Suprapubic skin (tissue), 4 donors: Measurements from ENCODE around the gene TMEM236. TPM values are rescaled to one million over a fixed set of nuclear protein-coding genes. Genes with fewer than 3 reads are reported as not detected.
A peak's percentile ranks its signal among the peaks of the same experiment; 100 is the strongest.

Experiments
- DNase-seq, 2 donors: peaks; one replicate each; pipeline ENCODE4 v3.0.0-alpha.2; 2019; ENCODE audit warnings: low spot score in 2 of 2
- H3K27ac ChIP-seq: fragments of 200-600 bp; sonication (generic); one replicate; pipeline ENCODE4 v1.5.1; 2019
- H3K27me3 ChIP-seq: fragments of 200-600 bp; sonication (generic); one replicate; pipeline ENCODE4 v1.5.1; 2019
- H3K36me3 ChIP-seq: fragments of 200-600 bp; sonication (generic); one replicate; pipeline ENCODE4 v1.5.1; 2019
- H3K4me1 ChIP-seq: fragments of 200-600 bp; sonication (generic); one replicate; pipeline ENCODE4 v1.5.1; 2019
- H3K4me3 ChIP-seq: fragments of 200-600 bp; sonication (generic); one replicate; pipeline ENCODE4 v1.5.1; 2019; ENCODE audit warnings: mild to moderate bottlenecking
- H3K9me3 ChIP-seq: fragments of 200-600 bp; sonication (generic); one replicate; pipeline ENCODE4 v1.5.1; 2019
- EP300 ChIP-seq: sonication (generic); formaldehyde crosslinking; IDR thresholded peaks from one replicate; pipeline ENCODE4 v1.6.1; 2017; ENCODE audit warnings: antibody characterized with exemption
- POLR2A ChIP-seq, 2 donors: fragments of 450-650 bp; IDR thresholded peaks; one replicate each; pipeline ENCODE4 v1.6.1; 2017; ENCODE audit warnings: antibody characterized with exemption in 2 of 2, mild to moderate bottlenecking in 2 of 2, moderate library complexity in 2 of 2
- POLR2AphosphoS5 ChIP-seq, 3 donors: sonication (generic); formaldehyde crosslinking; IDR thresholded peaks; one replicate each; pipeline ENCODE4 v1.6.1; 2017; ENCODE audit warnings: antibody characterized with exemption in 3 of 3
- WGBS: methylation state at CpG from one replicate; pipeline ENCODE4 v1.1.5; 2018; 5-methylcytosine and 5-hydroxymethylcytosine counted together
- total RNA-seq, 4 donors: library from RNA; depleted of rRNA; stranded (reverse); fragments of >200 nt; gene quantifications; one replicate each; pipeline ENCODE4 v1.1.0, GENCODE V29; 2016
- TF ChIP-seq, protein P1 (sequence below), 2 donors: fragments of 200-600 bp in 1 of 2; fragments of 450-650 bp in 1 of 2; sonication (generic) in 1 of 2; IDR thresholded peaks; one replicate each; pipeline ENCODE4 v1.5.1; 2016 to 2019; ENCODE audit warnings: antibody characterized with exemption in 2 of 2, mild to moderate bottlenecking in 1 of 2, moderate library complexity in 1 of 2

TMEM236 gene
- total RNA-seq, 4 donors from 2014 or later = 0.11 to 0.39 (median 0.13) TPM; not detected in 1

DNA sequence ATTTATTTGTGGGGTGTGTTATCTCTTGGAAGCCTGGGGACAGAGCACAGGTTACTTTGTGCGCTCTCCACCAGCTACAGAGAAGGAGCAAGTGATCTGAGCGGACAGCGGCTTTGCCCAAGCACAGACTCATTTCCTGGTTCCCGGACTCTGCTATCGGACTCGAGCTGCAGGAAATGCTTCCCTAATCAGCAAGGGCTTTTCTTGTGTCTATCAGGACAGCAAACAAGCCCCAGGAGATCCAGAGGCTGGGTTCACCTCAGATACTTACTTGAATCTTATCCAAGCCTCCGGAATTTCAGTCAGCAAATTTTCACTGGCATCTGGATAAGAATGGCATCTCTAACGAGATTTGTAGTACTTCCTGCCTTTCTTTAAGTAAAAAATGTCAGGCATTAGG lies 84.9 kb downstream of the TMEM236 start:
- no peak for DNase-seq
- 22% methylated on average over 8 of the region's 8 CpGs for WGBS
- H3K9me3 ChIP-seq = no peaks in the 10 kb centered on the region
- H3K4me3 ChIP-seq = peak overlapping the region; percentile 15
- H3K36me3 ChIP-seq = no peaks in the 10 kb centered on the region
- TF ChIP-seq POLR2AphosphoS5 (IDR thresholded peaks at IDR 0.05) = no peak
- no peak for TF ChIP-seq EP300
- no peak for TF ChIP-seq POLR2A (IDR thresholded peaks at IDR 0.05)
- TF ChIP-seq, protein P1, sequence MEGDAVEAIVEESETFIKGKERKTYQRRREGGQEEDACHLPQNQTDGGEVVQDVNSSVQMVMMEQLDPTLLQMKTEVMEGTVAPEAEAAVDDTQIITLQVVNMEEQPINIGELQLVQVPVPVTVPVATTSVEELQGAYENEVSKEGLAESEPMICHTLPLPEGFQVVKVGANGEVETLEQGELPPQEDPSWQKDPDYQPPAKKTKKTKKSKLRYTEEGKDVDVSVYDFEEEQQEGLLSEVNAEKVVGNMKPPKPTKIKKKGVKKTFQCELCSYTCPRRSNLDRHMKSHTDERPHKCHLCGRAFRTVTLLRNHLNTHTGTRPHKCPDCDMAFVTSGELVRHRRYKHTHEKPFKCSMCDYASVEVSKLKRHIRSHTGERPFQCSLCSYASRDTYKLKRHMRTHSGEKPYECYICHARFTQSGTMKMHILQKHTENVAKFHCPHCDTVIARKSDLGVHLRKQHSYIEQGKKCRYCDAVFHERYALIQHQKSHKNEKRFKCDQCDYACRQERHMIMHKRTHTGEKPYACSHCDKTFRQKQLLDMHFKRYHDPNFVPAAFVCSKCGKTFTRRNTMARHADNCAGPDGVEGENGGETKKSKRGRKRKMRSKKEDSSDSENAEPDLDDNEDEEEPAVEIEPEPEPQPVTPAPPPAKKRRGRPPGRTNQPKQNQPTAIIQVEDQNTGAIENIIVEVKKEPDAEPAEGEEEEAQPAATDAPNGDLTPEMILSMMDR (IDR thresholded peaks at IDR 0.05) = no peak
- no peaks in the 10 kb centered on the region for H3K4me1 ChIP-seq
- H3K27ac ChIP-seq = no peak overlapping the region
- peaks cover 9% of the 10 kb centered on the region for H3K27me3 ChIP-seq

DNA sequence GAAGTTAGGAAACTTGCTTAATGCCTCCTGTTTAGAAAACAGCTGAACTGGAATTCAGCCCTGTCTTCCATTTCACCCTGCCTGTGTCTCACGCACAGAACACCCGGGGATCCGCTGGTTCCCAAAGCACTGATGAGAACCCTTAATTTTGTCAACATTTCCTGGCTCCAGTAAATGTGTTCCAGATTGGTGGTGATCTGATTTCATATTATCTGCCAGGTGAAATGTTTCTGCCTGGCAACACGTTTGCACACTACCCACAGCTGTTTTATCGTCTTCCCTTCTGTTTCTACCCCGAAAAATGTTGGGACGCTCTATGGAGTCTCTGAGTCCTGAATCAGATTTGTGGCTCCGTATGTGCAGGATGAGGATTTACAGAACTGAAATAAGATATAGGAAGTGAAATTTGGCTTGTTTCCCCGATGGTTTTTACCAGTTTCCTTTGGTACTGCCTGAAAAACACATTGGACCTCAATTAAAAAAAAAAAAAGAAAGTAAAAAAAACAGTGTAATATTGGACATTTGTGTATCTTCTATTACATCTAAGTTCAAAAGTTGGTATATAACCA lies 86.2 kb downstream of the TMEM236 start:
- TF ChIP-seq EP300 = no peak
- peaks cover 9% of the 10 kb centered on the region for H3K27me3 ChIP-seq
- H3K4me3 ChIP-seq = no peak overlapping the region
- no peaks in the 10 kb centered on the region for H3K9me3 ChIP-seq
- no peak for DNase-seq
- no peaks in the 10 kb centered on the region for H3K4me1 ChIP-seq
- no peaks in the 10 kb centered on the region for H3K36me3 ChIP-seq
- 54% methylated on average over 9 of the region's 9 CpGs for WGBS
- no peak overlapping the region for H3K27ac ChIP-seq

DNA sequence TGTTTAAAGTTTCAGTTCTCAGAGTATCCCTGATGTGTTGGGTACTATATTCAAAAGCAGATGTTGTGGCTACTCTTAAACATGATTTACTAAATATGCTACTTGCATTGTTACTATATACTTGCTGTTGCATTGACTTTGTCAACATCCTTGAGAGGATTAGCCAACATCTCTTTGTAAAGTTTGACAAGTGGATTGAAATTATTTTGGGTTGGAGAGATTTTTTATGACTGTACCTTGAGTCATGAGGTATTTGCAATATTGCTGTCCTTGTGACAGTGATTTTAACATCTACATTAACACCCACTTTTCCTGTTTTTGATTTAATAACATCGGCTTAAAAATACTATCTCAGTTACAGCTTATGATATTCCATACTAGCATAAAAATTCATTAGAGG lies 89.0 kb downstream of the TMEM236 start:
- H3K9me3 ChIP-seq = no peaks in the 10 kb centered on the region
- no peak overlapping the region for H3K4me3 ChIP-seq
- H3K36me3 ChIP-seq = no peaks in the 10 kb centered on the region
- H3K4me1 ChIP-seq = no peaks in the 10 kb centered on the region
- H3K27me3 ChIP-seq = no peaks in the 10 kb centered on the region
- 86% methylated on average over 1 of the region's 1 CpG for WGBS
- DNase-seq = no peak
- no peak overlapping the region for H3K27ac ChIP-seq
- no peak for TF ChIP-seq POLR2AphosphoS5 (IDR thresholded peaks at IDR 0.05)
- TF ChIP-seq, protein P1 (IDR thresholded peaks at IDR 0.05) = no peak
- TF ChIP-seq POLR2A (IDR thresholded peaks at IDR 0.05) = no peak
- no peak for TF ChIP-seq EP300

DNA sequence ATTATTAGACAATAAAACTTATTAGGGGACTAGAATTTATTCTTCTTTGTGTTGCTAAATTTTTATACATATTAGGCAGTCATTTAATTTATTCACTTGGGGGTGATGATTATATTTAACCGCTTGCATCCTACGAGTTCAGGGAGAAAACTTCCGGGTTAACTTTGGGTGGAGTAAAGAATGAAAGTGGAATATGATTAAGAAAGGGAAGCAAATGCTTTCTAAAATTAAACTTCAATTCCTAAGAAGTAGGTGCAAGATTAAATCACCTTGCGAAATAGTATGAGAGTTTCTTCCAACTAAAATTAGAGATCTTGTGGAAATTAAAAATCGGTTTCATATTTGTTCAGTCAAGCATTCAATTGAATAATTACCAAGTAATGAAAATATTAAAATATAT lies 90.6 kb downstream of the TMEM236 start:
- no peak overlapping the region for H3K27ac ChIP-seq
- no peaks in the 10 kb centered on the region for H3K36me3 ChIP-seq
- no peaks in the 10 kb centered on the region for H3K9me3 ChIP-seq
- H3K27me3 ChIP-seq = no peaks in the 10 kb centered on the region
- 75% methylated on average over 5 of the region's 5 CpGs for WGBS
- no peak overlapping the region for H3K4me3 ChIP-seq
- H3K4me1 ChIP-seq = no peaks in the 10 kb centered on the region
- TF ChIP-seq POLR2AphosphoS5 (IDR thresholded peaks at IDR 0.05) (no peak), POLR2A (IDR thresholded peaks at IDR 0.05) (no peak), EP300 (no peak)
- TF ChIP-seq, protein P1 (IDR thresholded peaks at IDR 0.05) = no peak
- DNase-seq = no peak

DNA sequence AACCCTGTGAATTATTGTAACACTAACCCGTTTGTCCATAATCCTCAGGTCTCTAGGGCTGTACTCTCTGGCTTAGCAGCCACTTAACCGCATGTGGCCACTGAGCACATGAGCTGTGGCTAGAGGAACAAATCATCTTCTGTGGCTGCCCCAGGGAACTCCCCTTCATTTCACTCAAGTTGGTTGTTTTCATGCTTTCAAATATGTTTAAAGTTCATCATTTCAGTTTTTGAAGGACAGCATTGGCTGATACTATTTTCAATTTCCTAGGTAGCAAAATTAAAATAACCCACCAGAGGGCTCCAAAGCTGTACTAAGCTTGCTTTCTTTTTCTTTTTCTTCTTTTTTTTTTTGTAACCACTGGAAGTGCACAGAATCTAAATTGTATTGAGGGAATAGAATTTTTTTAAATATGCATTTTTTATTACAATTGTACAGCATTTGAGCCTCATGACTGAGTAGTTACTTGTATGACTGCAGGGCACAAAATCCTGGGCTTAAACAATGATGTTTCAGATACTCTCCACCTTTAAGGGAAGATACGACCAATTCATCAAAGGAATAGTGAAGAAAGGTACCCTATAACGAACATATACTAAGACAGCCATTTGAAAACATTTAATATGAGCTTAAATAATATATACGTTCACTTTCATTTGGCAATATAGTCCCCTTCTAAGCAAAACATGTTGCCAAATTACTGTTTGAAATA lies 95.7 kb downstream of the TMEM236 start:
- H3K9me3 ChIP-seq = no peaks in the 10 kb centered on the region

More for the DNA sequence above, 95.7 kb downstream of the TMEM236 start:
- DNase-seq = no peak
- Histone ChIP-seq H3K36me3 (no peaks in the 10 kb centered on the region), H3K4me1 (no peaks in the 10 kb centered on the region), H3K4me3 (no peak overlapping the region), H3K27me3 (no peaks in the 10 kb centered on the region), H3K27ac (no peak overlapping the region)
- 52% methylated on average over 5 of the region's 5 CpGs for whole genome bisulfite sequencing
- TF ChIP-seq POLR2AphosphoS5 (IDR thresholded peaks at IDR 0.05) = no peak
- TF ChIP-seq, protein P1 (IDR thresholded peaks at IDR 0.05) = peak in 1 of 2 donors; percentile 24
